ENCODE measurements around the gene ANKRD9. TPM values are rescaled to one million over a fixed set of nuclear protein-coding genes. Genes with fewer than 3 reads are reported as not detected.
A peak's percentile ranks its signal among the peaks of the same experiment; 100 is the strongest.

ANKRD9 gene
- total and polyA plus RNA-seq, 2 of the 13 experiments (the other 11 are each of a cell fraction or from before 2014, with no cell fraction given), result 10.0 to 15.0 TPM

GRCh38 chr14:102524451-102525218 lies 15.1 kb upstream of the ANKRD9 start (continued):
- peak; percentile 76; the same call in 1 of the 2 replicates for TF ChIP-seq ZNF614 (CRISPR knock-in tag; IDR thresholded peaks at IDR 0.05; ENCODE audit: borderline replicate concordance)
- TF ChIP-seq ZNF572 (CRISPR knock-in tag; IDR thresholded peaks at IDR 0.05), result 0 out of 2 replicates have a peak, but pooled peaks have one; percentile 51
- peak; percentile 98 for TF ChIP-seq RAD21 (CRISPR knock-in tag; IDR thresholded peaks at IDR 0.05)
- TF ChIP-seq REXO4 (CRISPR knock-in tag; IDR thresholded peaks at IDR 0.05; ENCODE audit: borderline replicate concordance), result no peak
- TF ChIP-seq, protein P1, sequence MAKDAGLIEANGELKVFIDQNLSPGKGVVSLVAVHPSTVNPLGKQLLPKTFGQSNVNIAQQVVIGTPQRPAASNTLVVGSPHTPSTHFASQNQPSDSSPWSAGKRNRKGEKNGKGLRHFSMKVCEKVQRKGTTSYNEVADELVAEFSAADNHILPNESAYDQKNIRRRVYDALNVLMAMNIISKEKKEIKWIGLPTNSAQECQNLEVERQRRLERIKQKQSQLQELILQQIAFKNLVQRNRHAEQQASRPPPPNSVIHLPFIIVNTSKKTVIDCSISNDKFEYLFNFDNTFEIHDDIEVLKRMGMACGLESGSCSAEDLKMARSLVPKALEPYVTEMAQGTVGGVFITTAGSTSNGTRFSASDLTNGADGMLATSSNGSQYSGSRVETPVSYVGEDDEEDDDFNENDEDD (CRISPR knock-in tag; IDR thresholded peaks at IDR 0.05; ENCODE audit: borderline replicate concordance), result peak; percentile 79; the same call in 1 of the 2 replicates
- peak; percentile 35 for TF ChIP-seq ZEB1 (IDR thresholded peaks at IDR 0.05; ENCODE audit: insufficient replicate concordance, low read depth)
- TF ChIP-seq RXRA (CRISPR knock-in tag; IDR thresholded peaks at IDR 0.05), result peak; percentile 63
- TF ChIP-seq ZNF619 (CRISPR knock-in tag; IDR thresholded peaks at IDR 0.05), result peak; percentile 54; the same call in 1 of the 2 replicates
- TF ChIP-seq GFI1 (CRISPR knock-in tag; IDR thresholded peaks at IDR 0.05; ENCODE audit: borderline replicate concordance), result peak; percentile 70; the same call in 1 of the 2 replicates
- TF ChIP-seq, protein P2, sequence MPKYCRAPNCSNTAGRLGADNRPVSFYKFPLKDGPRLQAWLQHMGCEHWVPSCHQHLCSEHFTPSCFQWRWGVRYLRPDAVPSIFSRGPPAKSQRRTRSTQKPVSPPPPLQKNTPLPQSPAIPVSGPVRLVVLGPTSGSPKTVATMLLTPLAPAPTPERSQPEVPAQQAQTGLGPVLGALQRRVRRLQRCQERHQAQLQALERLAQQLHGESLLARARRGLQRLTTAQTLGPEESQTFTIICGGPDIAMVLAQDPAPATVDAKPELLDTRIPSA (CRISPR knock-in tag; IDR thresholded peaks at IDR 0.05; ENCODE audit: borderline replicate concordance), result no peak
- no peak for TF ChIP-seq MIXL1 (CRISPR knock-in tag; IDR thresholded peaks at IDR 0.05)
- peak; percentile 15; the same call in 1 of the 2 replicates for TF ChIP-seq CCDC6 (CRISPR knock-in tag; IDR thresholded peaks at IDR 0.05)
- TF ChIP-seq HMG20B (CRISPR knock-in tag; conservative IDR thresholded peaks at IDR 0.05), result no peak
- no peak for TF ChIP-seq ZNF780A (CRISPR knock-in tag; IDR thresholded peaks at IDR 0.05)
- no peak for TF ChIP-seq HHEX (CRISPR knock-in tag; IDR thresholded peaks at IDR 0.05)
- TF ChIP-seq ATRX (CRISPR knock-in tag; IDR thresholded peaks at IDR 0.05; ENCODE audit: borderline replicate concordance), result no peak
- TF ChIP-seq, protein P3, sequence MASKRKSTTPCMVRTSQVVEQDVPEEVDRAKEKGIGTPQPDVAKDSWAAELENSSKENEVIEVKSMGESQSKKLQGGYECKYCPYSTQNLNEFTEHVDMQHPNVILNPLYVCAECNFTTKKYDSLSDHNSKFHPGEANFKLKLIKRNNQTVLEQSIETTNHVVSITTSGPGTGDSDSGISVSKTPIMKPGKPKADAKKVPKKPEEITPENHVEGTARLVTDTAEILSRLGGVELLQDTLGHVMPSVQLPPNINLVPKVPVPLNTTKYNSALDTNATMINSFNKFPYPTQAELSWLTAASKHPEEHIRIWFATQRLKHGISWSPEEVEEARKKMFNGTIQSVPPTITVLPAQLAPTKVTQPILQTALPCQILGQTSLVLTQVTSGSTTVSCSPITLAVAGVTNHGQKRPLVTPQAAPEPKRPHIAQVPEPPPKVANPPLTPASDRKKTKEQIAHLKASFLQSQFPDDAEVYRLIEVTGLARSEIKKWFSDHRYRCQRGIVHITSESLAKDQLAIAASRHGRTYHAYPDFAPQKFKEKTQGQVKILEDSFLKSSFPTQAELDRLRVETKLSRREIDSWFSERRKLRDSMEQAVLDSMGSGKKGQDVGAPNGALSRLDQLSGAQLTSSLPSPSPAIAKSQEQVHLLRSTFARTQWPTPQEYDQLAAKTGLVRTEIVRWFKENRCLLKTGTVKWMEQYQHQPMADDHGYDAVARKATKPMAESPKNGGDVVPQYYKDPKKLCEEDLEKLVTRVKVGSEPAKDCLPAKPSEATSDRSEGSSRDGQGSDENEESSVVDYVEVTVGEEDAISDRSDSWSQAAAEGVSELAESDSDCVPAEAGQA (IDR thresholded peaks at IDR 0.05; ENCODE audit: low read depth), result 0 out of 2 replicates have a peak, but pooled peaks have one; percentile 23
- TF ChIP-seq, protein P3 (CRISPR knock-in tag; IDR thresholded peaks at IDR 0.05; ENCODE audit: borderline replicate concordance), result no peak
- peak; percentile 93 for TF ChIP-seq STAG1 (CRISPR knock-in tag; IDR thresholded peaks at IDR 0.05)
- TF ChIP-seq, protein P4, sequence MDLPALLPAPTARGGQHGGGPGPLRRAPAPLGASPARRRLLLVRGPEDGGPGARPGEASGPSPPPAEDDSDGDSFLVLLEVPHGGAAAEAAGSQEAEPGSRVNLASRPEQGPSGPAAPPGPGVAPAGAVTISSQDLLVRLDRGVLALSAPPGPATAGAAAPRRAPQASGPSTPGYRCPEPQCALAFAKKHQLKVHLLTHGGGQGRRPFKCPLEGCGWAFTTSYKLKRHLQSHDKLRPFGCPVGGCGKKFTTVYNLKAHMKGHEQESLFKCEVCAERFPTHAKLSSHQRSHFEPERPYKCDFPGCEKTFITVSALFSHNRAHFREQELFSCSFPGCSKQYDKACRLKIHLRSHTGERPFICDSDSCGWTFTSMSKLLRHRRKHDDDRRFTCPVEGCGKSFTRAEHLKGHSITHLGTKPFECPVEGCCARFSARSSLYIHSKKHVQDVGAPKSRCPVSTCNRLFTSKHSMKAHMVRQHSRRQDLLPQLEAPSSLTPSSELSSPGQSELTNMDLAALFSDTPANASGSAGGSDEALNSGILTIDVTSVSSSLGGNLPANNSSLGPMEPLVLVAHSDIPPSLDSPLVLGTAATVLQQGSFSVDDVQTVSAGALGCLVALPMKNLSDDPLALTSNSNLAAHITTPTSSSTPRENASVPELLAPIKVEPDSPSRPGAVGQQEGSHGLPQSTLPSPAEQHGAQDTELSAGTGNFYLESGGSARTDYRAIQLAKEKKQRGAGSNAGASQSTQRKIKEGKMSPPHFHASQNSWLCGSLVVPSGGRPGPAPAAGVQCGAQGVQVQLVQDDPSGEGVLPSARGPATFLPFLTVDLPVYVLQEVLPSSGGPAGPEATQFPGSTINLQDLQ (CRISPR knock-in tag; IDR thresholded peaks at IDR 0.05), result no peak
